Fibroblast of gingiva (primary cell): Measurements from ENCODE around the gene TASL.
"Not testable (repeated sequence)": the region's sequence is repeated elsewhere in the genome, so short reads cannot be mapped to it uniquely, and the experiment has no call there.

ENCODE experiments used
- DNase-seq: peaks from one replicate; pipeline ENCODE4 v3.0.0-alpha.2; 2011; ENCODE audit warnings: low read depth

Gene TASL

DNA sequence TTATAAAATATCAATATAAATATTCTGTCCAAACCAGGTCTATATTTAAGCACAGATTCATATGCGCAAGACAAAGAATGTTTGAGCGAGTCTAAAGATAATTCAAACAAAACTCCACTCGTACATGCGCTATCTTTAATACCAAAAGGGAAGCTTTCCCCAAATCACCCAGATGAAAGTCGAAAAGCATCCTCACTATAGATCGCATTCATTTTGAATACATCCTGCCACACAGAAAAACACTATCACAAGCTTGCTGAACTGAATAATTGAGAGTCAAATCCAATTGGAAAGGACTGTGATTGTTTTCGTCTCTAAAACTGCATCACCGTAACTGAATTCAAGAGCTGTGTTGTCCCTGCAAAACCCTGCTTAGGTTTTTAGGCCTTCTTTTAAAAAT, 685 bp downstream of the TASL start:
- DNase-seq, result no peak

DNA sequence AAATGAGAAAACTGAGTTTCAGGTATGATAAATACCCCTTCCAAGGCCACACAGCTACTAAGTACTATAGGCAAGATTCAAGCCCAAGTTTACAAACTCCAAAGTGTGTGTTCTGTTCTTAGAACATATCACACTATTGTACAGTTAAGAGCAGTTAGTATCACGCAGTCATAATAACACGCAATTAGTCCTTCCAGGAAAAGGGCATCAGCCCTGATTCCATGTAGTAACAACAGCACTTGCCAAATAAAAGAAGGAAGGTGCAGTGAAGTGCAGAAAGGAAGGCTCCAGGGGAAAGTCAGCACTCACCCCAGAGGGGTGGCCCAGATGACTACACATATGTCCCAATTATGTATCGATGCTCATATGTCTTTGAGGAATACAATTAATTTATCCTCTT, 4.4 kb downstream of the TASL start:
- no peak for DNase-seq

DNA sequence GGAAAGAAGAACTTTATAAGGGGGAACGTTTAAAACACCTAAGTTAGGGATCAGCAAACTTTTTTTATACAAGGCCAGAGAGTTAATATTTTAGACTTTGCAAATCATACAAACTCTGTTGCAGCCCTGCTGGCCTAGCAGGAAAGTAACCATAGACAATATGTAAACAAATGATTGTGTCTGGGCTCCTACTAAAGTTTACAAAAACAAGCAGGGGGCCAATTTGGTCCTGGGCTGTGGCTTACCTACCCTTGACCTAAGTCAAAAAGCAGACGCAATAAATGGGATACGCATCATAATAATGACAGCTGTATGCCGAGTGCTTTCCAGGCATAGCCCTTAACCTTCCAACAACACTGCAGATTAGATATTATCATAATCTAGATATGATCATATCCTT, 4.9 kb downstream of the TASL start:
- DNase-seq, result no peak

DNA sequence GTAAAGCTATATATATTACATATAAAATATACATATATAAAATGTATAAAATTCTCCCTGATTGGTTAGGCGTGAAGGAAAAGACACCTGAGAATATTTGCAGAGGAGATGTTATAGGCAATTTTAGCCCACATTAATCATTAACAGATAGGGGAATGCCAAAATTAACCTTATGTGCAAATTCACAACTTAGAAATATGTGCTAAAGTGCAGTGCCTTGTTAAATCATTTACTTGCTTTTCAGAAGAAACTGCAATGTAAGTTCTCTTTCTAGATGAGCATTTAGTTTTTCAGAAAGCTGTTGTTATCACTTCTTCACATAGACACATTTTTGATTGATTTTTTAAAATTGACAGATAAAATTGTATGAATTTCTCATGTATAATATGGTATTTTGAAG, 5.6 kb downstream of the TASL start:
- no peak for DNase-seq

DNA sequence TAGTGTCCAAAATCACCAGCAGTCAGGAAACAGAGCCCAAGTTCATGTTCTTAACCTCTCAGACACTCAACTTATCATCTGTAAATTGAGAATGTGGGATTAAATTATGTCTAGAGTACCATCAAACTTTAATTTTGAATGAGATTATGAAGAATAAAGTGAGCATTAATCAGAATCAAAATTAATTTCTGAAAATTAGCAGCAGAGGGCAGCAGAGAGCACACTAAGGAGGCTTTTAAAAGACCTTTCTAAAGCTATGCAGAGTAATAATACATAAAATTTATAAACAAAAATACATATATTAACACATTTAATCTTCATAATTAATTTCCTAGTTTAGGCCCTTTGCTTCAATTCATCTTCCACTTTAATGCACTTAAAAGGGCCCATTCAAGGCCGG, 7.1 kb downstream of the TASL start:
- peak; percentile 0 for DNase-seq

DNA sequence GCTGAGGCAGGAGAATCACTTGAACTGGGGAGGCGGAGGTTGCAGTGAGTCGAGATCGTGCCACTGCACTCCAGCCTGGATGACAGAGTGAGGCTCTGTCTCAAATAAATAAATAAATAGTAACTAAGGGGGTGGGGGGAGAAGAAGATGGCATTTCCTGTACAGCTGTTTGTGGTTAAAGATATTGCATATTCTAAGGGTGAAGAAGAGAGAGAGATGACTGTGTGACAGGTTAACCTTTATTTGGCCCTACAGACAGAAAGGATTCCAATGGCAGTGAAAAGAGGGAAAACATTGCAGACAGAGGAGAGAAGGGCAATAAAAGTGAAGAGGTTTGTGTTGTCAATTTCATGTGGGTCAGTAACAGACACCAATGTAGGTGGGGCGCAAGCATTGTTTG, 9.4 kb downstream of the TASL start:
- peak; percentile 44 for DNase-seq

DNA sequence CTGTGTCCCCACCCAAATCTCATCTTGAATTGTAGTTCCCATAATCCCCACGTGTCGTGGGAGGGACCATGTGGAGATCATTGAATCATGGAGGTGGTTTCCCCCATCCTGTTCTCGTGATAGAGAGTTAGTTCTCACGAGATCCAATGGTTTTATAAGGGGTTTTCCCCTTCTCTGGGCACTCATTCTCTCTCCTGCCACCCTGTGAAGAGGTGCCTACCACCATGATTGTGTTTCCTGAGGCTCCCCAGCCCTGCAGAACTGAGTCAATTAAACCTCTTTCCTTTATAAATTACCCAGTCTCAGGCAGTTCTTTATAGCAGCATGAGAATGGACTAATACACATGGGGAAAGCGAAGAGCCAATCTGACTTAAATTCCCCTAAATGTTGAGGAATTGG, 14.5 kb downstream of the TASL start:
- DNase-seq, result not testable (repeated sequence)

DNA sequence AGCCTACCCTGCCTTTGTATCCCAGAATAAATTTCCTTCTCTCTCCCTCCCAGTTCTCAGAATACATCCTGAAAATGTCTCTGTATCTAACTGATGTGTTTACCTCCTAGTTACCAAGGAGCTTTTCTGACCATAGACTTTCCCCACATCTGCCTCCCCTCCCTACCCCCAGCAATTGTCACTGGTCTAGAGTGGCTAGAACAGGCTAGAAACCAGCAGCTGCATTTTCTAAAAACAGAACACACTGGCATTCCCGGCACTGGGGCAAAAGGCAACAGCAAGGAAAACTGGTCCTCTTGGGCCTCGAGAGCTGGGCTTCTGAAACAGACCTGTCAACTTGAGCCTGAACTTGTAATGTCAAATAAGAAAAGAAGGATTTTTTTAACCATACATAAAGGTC, 16.4 kb downstream of the TASL start:
- peak; percentile 1 for DNase-seq

DNA sequence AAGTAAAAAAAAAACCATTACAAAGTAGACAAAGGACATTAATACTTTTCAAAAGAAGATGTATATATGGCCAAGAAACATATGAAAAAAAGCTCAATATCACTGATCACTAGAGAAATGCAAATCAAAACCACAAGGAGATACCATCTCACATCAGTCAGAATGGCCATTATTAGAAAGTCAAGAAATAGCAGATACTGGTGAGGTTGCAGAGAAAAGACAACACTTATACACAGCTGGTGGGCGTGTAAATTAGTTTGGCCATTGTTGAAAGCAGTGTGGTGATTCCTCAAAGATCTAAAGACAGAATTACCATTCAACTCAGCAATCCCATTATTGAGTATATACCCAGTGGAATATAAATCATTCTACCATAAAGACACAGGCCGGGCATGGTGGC, 39.3 kb downstream of the TASL start:
- DNase-seq, result no peak

DNA sequence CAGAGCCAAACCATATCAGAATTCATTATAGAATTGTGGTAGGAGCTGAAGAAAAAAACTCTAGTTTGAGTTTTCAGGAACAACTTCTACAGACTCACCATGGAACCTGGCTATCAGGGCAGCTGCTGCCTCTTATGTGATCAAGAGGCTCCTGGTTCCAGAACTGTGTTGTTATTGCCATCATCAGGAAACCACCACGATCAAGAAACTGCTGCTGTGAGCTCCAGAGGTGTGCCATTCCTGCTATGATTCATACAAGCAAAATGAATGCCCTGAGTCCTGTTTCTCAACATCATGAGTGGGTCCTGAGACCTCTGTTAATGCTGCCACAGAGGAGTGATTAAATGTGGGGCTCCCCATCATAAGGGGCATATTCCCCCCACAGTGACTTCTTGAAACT, 43.7 kb downstream of the TASL start:
- no peak for DNase-seq

DNA sequence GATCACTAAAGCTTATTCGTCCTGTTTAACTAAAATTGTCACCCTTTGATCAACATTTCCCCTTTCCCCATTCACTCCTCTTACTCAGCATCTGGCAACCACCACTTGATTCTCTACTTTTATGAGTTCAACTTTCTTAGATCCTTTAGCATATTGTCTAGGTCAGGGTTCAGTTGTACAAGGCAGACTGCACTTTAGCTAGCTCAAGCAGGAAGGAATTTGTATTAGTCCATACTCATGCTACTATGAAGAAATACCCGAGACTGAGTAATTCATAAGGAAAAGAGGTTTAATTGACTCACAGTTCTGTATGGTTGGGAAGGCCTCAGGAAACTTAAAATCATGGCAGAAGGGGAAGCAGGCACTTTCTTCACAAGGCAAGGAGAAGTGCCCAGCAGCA, 44.3 kb downstream of the TASL start:
- DNase-seq, result peak; percentile 56

DNA sequence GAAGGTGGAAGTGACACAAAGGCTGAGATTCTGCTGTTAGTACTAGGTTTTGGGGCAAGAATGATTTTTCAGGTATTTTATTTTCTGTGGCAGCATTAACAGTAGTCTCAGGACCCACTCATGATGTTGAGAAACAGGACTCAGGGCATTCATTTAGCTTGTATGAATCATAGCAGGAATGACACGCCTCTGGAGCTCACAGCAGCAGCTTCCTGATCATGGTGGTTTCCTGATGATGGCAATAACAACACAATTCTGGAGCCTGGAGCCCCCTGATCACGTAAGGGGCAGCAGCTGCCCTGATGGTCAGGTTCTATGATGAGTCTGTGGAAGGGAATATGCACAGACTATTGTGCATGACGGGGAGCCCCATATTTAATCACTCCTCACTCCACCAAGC, 47.0 kb downstream of the TASL start:
- peak; percentile 4 for DNase-seq

DNA sequence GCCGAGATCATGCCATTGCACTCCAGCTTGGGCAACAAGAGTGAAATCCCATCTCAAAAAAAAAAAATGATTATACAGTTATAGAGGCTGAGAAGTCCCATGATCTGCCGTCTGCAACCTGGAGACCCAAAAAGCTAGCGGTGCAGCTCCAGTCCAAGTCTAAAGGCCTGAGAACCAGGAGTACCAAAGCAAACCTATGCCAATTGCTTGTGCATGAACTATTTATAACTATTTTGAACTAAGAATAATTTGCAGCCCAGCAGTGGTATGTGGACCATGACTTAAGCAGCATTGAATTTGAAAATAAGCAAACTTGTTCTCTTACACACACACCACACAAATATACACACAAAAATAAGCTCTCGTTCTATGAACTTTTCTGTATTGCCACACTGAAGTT, 51.8 kb downstream of the TASL start:
- DNase-seq, result no peak

DNA sequence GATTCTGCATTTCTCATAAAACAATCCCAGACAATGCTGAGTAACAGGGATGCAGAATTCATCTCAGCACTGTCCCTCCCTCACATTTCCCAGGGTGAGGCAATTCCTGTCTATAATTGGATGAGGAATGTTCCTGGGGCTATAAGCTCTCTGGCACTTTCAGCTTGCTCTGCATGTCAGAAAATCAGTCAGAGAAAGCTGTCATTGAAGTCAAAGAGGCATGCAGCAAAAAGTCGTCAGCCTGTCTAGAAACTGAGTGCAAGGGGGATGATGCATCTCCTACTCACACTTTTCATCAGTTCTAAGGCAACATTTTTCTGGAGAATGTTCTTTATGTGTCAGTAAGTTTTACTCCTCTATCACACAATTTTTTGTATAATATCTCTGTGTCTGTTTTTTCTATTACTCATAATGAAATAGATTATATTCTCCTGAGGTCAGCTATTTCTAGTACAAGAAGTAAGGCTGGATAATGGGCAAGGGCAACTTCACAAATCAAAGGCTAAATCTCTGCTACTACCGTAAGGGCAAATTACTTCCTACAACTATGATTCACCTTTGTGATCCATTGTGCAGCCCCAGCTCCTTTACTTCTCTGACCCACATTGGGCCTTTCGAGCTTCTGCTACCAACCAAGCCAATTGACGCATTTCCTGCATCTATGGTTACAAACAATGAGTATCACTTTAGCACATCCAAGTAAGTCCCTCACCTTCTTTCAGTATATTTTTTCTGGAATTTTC, 56.0 kb downstream of the TASL start:
- peak; percentile 18 for DNase-seq

DNA sequence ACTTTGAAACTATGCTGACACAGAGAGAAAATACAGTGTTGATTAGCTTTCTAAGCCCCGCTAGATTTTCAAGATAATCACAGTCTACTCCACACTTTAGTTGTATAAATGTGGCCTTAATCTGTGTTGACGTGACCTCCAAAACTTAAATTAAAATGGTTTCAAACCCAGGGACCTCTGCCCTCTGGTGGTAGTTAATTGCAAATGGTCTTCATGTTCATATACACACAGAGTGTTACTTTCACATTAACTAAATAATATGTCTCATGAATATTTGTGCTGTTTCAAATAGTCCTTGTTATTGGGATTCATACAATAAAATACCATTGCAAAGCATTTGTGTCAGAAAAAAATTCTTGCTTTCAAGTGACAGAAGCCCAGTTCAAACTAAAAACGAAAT, 64.3 kb downstream of the TASL start:
- no peak for DNase-seq
